Raji (cell line): Measurements from ENCODE around the gene CSTPP1.

Experiments
- POLR2A ChIP-seq: IDR thresholded peaks from 2 replicates; pipeline ENCODE4 v1.6.1; 2011; ENCODE audit warnings: low read depth, low read length, control low read depth; ENCODE audit not compliant: insufficient read depth

CSTPP1 gene, protein sequence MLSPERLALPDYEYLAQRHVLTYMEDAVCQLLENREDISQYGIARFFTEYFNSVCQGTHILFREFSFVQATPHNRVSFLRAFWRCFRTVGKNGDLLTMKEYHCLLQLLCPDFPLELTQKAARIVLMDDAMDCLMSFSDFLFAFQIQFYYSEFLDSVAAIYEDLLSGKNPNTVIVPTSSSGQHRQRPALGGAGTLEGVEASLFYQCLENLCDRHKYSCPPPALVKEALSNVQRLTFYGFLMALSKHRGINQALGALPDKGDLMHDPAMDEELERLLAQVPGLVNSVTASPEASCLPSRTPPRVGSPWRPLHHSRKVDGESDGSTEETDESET

GRCh38 chr11:46936138-46937110, at the start of gene CSTPP1:
Gene CSTPP1, plus strand, starts transcription at chr11:46936761. Its CDS starts 45 bp downstream, at chr11:46936806.
- peak; percentile 60 for TF ChIP-seq POLR2A

DNA sequence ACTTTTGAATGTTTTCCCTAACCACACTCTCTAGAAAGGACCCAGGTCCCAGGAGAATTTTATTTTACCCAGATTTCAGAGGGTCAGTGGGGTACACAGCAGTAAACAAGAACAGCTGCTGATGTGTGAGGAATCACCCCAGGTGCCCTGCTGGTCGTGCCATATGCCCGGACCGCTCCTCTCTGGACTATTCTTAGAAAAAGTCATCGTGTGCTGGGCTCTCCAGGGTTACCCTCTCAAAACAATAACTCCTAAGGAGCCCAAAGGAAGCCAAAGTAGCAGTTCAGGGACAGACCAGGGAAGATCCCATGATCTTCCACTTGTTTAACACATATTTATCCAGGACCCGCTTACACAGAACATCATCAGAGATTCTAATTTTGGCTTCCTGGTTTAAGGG, 47.9 kb upstream of the CSTPP1 start:
- TF ChIP-seq POLR2A, result no peak

DNA sequence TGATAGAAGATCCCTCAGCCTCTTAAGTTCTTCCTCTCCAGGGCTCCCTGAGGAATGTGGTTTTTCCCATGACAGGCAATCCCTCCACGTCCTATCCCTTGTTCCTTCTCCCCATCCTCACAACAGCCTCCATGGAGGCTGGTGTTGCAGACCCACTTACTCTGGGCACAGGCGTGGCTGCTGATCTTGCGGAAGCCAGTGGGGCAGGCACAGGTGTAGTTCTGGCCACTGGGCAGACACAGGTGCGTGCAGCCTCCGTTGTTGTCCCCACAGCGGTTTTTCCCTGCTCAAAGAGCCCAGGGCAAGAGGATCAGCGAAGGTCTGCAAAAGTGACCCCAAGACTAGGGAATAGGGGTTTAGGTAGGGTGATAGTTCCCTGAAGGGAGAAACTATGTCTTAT, 47.3 kb upstream of the CSTPP1 start:
- no peak for TF ChIP-seq POLR2A

GRCh38 chr11:46889689-46890475, 46.7 kb upstream of the CSTPP1 start:
- no peak for TF ChIP-seq POLR2A

DNA sequence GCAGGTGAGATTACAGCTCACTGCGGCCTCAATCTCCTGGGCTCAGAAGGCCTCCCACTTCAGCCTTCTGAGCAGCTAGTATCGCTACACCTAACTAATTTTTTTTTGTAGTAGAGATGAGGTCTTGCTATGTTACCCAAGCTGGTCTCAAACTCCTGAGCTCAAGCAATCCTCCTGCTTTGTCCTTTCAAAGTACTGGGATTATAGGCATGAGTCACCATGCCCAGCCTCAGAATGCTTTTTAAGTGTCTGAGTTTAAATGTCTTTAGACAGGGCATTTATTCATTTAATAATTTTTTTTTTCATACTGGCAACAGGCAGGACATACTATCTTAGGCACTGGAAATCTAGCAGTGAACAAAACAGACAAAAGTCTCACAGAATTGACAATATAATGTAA, 45.9 kb upstream of the CSTPP1 start:
- TF ChIP-seq POLR2A, result no peak

GRCh38 chr11:46892109-46892508, 44.5 kb upstream of the CSTPP1 start:
- no peak for TF ChIP-seq POLR2A

- TF ChIP-seq POLR2A, result no peak
These were observed 43.7 kb upstream of the CSTPP1 start for GRCh38 chr11:46892838-46893237.

GRCh38 chr11:46894506-46894905, 42.1 kb upstream of the CSTPP1 start:
- TF ChIP-seq POLR2A, result no peak

GRCh38 chr11:46894961-46895360, 41.6 kb upstream of the CSTPP1 start:
- TF ChIP-seq POLR2A, result no peak

DNA sequence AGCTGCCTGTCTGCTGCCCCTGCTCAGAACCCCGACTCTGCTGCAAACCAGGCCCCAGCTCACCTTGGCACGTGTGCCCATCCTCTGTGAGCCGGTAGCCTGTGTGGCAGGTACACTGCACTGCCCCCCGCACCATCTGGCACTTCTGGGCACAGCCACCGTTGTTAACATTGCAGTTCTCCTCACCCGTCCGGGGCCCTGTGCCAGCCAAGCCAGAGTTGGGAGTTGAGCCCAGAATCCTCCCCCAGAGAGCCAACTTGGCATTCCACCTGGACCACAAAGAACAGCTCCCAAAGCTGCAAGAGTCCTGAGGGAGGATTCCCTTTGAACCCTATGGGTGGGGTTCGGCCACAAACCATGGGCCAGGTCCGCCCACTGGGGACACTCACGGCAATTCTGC, 40.7 kb upstream of the CSTPP1 start:
- no peak for TF ChIP-seq POLR2A

GRCh38 chr11:46896719-46897406, 39.7 kb upstream of the CSTPP1 start:
- TF ChIP-seq POLR2A, result no peak

GRCh38 chr11:46898396-46899095, 38.0 kb upstream of the CSTPP1 start:
- TF ChIP-seq POLR2A, result no peak

- TF ChIP-seq POLR2A, result no peak
These were observed 37.0 kb upstream of the CSTPP1 start for GRCh38 chr11:46899501-46900025.
